HG02623 (cell line): ENCODE results near the gene ARHGEF7.

Experiments used
- ATAC-seq: cut with Tn5 transposase; IDR thresholded peaks from one replicate; pipeline ENCODE4 v1.9.1; 2021; ENCODE audit warnings: moderate library complexity; ENCODE audit not compliant: unreplicated experiment

ARHGEF7 gene

GRCh38 chr13:111337741-111338140 is 222.6 kb downstream of the ARHGEF7 start:
- ATAC-seq, result no peak

- no peak for ATAC-seq
Measured at GRCh38 chr13:111338841-111339240, 223.7 kb downstream of the ARHGEF7 start.

GRCh38 chr13:111339366-111340143 is 224.4 kb downstream of the ARHGEF7 start:
- no peak for ATAC-seq

GRCh38 chr13:111341886-111342285 is 226.8 kb downstream of the ARHGEF7 start:
- ATAC-seq, result no peak

GRCh38 chr13:111342721-111343120 is 227.6 kb downstream of the ARHGEF7 start:
- no peak for ATAC-seq

- ATAC-seq, result no peak
Measured at GRCh38 chr13:111343186-111343805, 228.2 kb downstream of the ARHGEF7 start.

GRCh38 chr13:111344471-111345191 is 229.5 kb downstream of the ARHGEF7 start:
- no peak for ATAC-seq

GRCh38 chr13:111345682-111346081 is 230.6 kb downstream of the ARHGEF7 start:
- no peak for ATAC-seq

GRCh38 chr13:111346101-111346680 is 231.1 kb downstream of the ARHGEF7 start:
- no peak for ATAC-seq

GRCh38 chr13:111347438-111347837 is 232.3 kb downstream of the ARHGEF7 start:
- ATAC-seq, result no peak

- ATAC-seq, result no peak
Measured at GRCh38 chr13:111353508-111353907, 238.4 kb downstream of the ARHGEF7 start.

GRCh38 chr13:111354789-111355188 is 239.7 kb downstream of the ARHGEF7 start:
- no peak for ATAC-seq
